RWPE1 (cell line): ENCODE measurements around the gene ATF6B.

Source experiments
- CTCF ChIA-PET: fragments of 350-600 bp; sonication (Branson Sonifier 250); formaldehyde crosslinking; extraction: SDS; loops from one replicate; lab custom pipeline; 2021; lab: Yijun Ruan, JAX
- POLR2A ChIA-PET: fragments of 400-600 bp; formaldehyde crosslinking; extraction: SDS; loops from one replicate; lab custom pipeline; 2020; ENCODE audit warnings: antibody characterized with exemption; ENCODE audit not compliant: low non-redundant PET; lab: Yijun Ruan, JAX
- DNase-seq: peaks from one replicate; pipeline ENCODE4 v3.0.0; 2012; ENCODE audit warnings: low spot score
- H3K27ac ChIP-seq: fragments of 450-650 bp; 2 replicates; pipeline ENCODE4 v1.5.1; 2017
- CTCF ChIP-seq: fragments of 450-650 bp; conservative IDR thresholded peaks from 2 replicates; pipeline ENCODE4 v1.5.1; 2017; ENCODE audit warnings: low read depth, mild to moderate bottlenecking

Gene ATF6B

GRCh38 chr6:32167761-32168262 is 39.8 kb upstream of the ATF6B start:
- CTCF ChIA-PET: no interaction called here
- H3K27ac ChIP-seq: peak overlapping the region; percentile 56
- no peak for TF ChIP-seq CTCF
- POLR2A ChIA-PET: no interaction called here
- no peak for DNase-seq

GRCh38 chr6:32167154-32167760 is 39.2 kb upstream of the ATF6B start:
- CTCF ChIA-PET: no interaction called here
- DNase-seq: no peak
- POLR2A ChIA-PET: no interaction called here
- TF ChIP-seq CTCF: no peak
- peak overlapping the region; percentile 56 for H3K27ac ChIP-seq

GRCh38 chr6:32166411-32167061 is 38.5 kb upstream of the ATF6B start:
- H3K27ac ChIP-seq: peak overlapping the region; percentile 56
- DNase-seq: no peak
- TF ChIP-seq CTCF: no peak
- ChIA-PET CTCF (no interaction called here), POLR2A (no interaction called here)

- CTCF ChIA-PET: interaction anchor here (0.9 kb wide), 1 partner anchor 29 kb away, joined by 3 read pairs; no protein-coding TSS in a partner anchor
- no peak for TF ChIP-seq CTCF
- no peak for DNase-seq
- peak within 1 kb of the TSS; percentile 9; the same call in 1 of the 2 replicates for H3K27ac ChIP-seq
- POLR2A ChIA-PET: no interaction called here
Observed at GRCh38 chr6:32164295-32164694, 36.2 kb upstream of the ATF6B start, which contains the start of gene EGFL8. Gene EGFL8 (plus strand): TSS chr6:32164595. CDS start chr6:32166166, 1,571 bp downstream.

- POLR2A ChIA-PET: no interaction called here
- peak overlapping the region; percentile 9; the same call in 1 of the 2 replicates for H3K27ac ChIP-seq
- CTCF ChIA-PET: interaction anchor here (0.9 kb wide), 1 partner anchor 28 kb away, joined by 3 read pairs; no protein-coding TSS in a partner anchor
- no peak for TF ChIP-seq CTCF
- DNase-seq: no peak
Observed at GRCh38 chr6:32163559-32164258, 35.7 kb upstream of the ATF6B start.

- DNase-seq: no peak
- no peak for TF ChIP-seq CTCF
- ChIA-PET CTCF (no interaction called here), POLR2A (no interaction called here)
- H3K27ac ChIP-seq: no peak overlapping the region
Observed at GRCh38 chr6:32158052-32158451, 30.0 kb upstream of the ATF6B start.
